ENCODE measurements around the gene GRK6.

The GRK6 gene

DNA sequence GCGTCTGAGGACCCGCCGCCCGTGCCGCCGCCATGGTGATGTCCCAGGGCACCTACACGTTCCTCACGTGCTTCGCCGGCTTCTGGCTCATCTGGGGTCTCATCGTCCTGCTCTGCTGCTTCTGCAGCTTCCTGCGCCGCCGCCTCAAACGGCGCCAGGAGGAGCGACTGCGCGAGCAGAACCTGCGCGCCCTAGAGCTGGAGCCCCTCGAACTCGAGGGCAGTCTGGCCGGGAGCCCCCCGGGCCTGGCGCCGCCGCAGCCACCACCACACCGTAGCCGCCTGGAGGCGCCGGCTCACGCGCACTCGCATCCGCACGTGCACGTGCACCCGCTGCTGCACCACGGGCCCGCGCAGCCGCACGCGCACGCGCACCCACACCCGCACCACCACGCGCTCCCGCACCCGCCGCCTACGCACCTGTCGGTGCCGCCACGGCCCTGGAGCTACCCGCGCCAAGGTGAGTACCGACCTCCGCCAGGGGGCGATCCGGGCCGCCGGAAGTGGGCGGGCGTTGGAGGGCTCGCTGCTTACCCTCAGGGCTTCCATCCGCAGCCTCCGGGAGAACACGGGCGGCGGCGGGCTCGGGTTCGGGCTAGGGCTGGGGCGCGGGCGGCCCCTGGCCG is 28.7 kb downstream of the GRK6 start:
- DNase-seq = peak; percentile 42

DNA sequence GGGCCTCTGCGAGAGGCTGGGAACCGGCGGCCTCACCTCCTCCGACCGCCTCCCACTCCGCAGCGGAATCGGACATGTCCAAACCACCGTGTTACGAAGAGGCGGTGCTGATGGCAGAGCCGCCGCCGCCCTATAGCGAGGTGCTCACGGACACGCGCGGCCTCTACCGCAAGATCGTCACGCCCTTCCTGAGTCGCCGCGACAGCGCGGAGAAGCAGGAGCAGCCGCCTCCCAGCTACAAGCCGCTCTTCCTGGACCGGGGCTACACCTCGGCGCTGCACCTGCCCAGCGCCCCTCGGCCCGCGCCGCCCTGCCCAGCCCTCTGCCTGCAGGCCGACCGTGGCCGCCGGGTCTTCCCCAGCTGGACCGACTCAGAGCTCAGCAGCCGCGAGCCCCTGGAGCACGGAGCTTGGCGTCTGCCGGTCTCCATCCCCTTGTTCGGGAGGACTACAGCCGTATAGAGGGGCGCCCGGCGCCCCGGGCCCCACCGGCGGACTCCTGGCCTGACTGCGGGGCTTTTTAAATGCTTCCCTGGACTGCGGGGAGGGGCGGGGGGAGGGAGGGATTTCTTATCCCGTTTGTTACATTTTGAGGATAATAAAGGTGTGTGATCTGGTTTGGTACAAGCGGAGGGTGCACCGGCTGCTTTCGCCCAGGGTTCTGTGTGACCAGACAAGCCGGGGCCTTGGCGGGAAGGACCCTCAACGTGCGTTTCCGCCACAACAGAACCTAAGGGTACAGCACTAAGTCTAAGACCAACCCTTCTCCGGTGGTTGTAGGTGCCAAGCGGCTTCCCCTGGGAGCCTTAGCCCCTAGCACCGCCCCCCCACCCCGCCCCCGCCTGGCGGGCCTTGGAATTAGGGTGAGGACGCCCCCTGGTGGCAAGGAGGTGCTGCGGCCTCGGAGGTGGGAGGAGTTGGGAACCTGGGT is 29.4 kb downstream of the GRK6 start:
- peak; percentile 93 for DNase-seq

DNA sequence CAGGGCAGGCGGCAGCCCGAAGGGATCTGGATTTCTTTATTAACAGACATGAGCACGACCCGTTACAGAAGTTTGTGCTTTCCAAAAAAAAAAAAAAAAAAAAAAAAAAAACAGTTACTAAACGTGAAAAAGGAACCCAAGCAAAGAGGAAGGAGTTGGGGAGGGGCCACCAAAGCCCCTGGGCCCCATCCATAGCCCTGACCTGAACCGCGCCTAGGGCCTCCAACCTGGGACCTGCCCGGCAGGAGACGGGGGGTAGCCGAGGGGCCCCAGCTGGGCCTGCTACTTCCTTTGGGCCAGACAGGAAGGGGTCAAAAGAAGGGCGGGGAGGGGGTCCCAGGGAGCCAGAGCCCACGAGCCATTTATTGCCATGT is 30.1 kb downstream of the GRK6 start:
- no peak for DNase-seq

DNA sequence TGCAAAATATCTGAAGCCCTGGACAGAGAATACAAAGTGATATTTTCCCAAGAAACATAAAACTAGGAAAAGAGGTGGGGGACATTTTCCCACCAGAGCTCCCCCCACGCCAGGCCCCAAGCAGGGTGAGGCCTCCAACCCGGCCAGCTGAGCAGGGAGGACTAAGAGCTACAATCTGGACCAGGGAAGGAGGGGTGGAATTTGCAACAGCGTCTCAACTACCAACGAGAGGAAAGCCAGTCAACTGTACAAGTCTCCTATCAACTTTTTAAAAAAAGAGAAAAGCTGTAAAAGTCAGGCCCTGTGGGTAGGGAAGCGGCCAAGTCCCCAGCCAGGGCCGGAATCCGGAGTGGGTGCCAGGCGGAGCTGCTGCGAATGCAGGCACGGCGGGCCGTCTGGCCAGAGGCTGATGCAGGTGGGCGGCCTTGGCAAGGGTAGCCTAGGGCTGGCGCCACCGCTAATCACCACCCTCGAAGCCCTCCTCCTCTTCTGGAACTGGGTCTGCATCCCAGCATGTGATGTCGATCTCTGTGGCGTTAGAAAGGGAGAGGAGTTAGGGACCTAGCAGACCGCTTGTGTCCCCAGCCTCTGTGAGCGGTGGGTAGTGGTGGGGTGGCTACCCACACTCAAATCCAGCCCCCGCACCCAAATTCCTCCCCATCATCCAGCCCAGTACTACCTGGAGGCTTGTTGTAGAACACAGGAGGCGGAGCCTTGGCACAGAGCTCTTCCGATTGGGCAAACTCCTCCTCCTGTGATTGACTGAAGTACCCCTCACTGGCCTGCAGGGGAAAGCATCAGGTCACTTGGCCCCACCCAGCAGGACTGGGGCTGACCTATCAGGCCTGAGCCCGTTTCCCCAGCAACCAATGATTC is 30.7 kb downstream of the GRK6 start:
- DNase-seq = peak; percentile 93

DNA sequence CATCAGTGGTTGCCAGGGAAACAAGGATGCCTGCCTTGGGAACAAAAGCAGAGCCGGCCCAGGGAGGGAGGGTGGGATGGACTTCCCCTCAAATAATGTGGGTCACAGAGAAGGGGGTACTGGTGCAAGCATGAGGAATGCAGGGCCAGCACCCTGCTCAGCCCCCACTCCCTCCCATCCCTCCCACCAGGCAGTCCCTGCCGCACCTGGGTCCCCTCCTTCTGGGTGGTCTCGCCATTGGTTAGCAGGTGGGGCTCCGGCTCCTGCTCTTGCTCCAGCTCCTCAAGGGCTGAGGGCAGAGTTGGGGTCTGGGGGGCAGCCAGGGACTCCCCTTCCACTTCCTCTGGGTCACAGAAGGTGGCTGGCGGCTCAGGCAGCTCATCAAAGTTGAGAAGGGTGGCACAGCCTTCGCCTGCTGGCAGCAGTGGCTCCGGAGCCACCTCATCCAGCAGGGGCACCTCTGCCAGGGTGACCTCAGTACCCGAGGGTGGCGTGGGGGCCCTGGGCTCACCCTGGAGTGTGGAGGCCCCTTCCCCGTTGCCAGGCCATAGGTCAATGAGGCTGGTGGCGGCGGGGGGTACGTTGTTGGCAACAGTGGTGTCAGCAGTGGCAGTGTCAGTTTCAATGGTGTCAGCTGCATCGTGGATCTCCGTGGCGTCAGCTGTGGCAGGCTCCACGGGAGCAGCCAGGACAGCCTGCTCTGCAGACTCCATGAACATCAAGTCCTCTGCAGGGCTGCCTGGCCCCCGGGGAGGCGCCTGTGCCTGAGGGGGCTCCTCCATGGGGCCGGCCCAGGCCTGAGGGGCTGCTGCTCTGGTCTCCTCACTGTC is 31.6 kb downstream of the GRK6 start:
- DNase-seq = no peak

DNA sequence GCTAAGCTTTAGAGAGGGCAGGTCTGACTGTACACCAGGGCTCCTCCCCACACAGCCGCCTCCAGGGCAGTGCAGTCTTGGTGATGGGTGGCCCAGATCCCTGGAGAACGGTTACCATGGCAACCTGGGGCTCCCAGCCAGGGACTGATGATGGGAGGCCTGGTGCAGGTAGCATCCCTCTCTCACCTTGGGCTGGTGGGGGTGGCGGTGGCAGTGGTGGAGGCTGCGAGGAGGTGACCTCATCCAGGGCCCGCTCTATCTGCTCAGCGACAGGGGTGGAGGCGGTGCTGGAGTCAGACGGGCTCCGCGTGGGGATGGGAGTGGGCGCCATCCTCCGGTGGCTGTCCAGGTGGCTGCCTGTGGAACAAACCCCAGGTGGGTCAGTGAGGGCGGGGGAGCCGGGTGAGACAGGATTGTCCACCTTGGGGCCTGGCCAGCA is 32.5 kb downstream of the GRK6 start:
- no peak for DNase-seq

DNA sequence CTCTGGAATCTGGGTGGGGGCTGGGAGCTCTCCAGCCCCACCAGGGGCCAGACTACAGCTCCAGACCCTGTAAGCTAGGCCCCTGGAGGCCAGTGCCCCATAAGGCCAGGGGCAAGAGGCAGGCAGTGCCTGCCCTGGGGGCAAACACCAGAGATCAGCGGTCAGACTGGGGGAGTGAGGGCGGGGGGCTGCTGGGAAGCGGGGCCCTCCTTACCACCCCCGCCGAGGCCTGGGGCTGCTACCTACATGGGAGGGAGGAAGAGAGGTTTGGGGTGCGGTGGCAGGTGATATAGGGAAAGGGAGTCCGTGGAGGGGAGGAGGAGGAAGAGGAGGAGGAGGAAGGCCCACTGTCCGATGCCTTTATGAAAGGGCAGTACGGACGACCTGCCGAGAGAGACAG is 32.9 kb downstream of the GRK6 start:
- no peak for DNase-seq

DNA sequence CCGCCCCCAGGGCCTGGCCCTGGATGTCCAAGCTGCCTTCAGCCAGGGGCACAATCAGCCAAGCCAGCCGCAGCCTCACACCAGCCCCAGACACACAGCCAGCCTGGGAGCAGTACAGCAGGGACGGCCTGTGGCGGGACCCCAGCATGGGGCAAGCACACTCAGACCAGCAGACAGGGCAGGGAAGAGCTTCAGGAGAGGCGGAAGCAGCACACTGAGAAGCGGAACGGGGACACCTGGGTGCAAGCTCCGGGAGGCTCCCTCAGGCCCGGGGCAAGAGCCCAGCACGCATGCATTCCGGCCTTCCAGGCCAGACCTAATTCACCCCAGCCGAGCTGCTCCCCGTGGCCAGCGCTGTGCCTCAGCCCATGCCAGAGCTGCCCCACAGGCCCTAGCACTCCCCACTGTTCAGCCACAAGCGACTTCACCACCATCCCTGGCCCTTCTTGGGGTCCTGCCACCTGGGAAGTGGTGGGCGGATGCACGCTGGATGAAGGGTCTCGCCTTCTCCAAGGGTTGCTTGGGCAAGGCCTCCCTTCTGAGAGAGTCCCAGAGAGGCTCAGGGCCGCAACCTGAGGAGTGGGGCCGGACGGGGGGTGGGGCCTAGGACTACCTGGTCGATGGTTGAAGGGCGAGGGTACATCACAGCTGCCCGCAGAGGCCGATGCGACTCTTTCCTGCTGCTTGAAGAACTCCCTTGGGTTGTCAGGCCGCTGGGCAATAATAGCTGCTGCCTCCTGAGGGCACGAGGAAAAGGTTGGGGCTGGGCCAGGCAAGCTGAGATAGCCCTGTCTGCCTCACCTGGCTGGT is 33.5 kb downstream of the GRK6 start:
- no peak for DNase-seq

DNA sequence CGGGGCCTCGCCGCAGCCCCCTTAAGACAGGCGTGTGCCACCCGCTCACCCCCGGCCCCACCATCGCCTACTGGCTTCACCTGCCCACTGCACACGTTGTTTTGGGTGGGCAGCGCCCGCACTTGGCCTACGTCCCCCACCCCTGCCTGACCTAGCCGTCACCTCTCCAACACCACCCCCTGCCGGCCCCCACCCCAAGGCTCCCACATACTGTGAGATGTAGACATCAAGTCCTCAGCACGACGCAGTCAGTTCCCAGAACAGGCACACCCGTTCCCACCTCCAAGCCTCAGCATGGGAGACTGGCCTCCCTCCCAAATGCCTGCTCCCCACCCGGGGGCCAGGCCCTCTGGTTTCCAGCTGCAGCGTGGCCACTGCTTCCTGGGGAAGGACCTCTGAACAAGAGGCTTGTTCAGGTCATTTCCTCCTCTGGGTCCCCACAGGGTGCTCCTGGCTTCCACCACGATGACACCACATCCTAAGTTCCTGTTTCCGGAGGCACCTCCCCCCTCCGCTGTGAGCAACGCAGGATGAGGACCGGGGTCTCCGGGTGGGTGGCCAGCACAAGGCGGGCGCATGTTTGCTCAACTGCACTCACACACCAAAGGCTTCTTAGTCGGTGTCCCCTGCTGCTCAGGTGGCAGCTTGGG is 35.7 kb downstream of the GRK6 start:
- DNase-seq = peak; percentile 71

DNA sequence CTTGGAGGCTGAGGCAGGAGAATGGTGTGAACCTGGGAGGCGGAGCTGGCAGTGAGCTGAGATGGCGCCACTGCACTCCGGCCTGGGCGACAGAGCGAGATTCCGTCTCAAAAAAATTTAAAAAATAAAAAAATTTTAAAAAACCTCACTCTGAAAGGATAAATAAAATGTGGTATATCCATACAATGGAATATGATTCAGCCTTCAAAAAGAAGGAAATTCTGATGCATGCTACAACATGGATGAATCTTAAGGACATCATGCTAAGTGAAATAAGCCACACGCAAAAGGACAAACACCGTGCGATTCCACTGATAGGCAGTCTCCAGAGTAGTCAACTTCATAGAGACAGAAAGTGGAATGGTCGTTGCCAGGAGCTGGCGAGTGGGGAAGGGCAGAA is 38.6 kb downstream of the GRK6 start:
- no peak for DNase-seq

DNA sequence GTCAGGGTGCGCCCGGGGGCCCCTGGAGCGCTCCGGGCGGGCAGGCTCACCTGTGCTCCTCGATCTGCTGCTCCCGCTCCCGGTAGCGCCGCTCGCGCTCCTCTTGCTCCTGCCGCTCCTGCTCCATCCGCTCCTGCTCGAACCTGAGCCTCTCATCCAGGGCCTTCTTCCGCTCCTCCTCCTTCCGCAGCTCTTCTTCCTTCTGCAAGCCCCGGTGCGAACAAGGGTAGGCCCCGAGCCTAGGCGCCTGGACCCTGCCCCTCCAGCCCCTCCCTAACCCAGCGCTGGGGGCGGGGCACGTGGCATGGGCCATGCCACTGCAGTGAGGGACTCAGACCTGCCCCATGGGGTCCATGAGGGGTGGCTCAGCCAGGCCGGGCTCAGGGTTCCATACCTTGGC is 40.4 kb downstream of the GRK6 start:
- no peak for DNase-seq

DNA sequence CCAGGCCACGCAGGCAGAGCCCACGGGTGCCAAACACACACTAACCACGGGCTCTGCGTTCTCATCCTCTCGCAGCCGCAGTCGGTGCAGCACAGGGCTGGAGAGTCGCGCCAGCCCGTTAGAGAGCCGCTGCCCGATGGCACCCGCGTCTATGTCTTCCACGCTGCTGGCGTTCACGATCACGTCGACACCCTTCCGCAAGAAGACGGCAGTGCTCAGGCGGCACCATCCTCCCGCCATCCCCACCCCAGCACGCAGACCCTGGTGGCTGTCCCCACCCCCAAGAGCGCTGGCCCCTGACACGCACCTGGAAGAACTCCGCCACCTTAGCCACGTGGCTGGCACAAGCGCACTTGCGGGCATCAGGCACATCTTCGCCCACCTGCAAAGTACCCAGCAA is 41.0 kb downstream of the GRK6 start:
- no peak for DNase-seq

DNA sequence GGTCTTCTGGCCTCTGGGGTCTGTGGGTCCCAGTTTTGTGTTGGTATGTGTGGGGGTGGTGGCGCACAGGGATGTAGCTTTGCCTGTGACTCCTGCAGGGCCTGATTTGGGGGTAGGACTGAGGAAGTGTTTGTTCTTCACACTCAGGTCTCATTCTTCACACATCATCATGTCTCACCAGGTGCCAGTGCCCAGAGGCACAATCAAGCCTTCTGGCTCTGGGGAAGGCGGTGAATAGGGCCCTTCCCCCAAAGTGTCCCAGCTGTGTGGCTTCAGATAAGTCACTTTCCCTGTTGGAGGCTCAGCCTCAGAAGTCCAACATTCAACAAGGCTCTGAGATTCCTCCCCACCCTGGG is 41.8 kb downstream of the GRK6 start:
- no peak for DNase-seq

DNA sequence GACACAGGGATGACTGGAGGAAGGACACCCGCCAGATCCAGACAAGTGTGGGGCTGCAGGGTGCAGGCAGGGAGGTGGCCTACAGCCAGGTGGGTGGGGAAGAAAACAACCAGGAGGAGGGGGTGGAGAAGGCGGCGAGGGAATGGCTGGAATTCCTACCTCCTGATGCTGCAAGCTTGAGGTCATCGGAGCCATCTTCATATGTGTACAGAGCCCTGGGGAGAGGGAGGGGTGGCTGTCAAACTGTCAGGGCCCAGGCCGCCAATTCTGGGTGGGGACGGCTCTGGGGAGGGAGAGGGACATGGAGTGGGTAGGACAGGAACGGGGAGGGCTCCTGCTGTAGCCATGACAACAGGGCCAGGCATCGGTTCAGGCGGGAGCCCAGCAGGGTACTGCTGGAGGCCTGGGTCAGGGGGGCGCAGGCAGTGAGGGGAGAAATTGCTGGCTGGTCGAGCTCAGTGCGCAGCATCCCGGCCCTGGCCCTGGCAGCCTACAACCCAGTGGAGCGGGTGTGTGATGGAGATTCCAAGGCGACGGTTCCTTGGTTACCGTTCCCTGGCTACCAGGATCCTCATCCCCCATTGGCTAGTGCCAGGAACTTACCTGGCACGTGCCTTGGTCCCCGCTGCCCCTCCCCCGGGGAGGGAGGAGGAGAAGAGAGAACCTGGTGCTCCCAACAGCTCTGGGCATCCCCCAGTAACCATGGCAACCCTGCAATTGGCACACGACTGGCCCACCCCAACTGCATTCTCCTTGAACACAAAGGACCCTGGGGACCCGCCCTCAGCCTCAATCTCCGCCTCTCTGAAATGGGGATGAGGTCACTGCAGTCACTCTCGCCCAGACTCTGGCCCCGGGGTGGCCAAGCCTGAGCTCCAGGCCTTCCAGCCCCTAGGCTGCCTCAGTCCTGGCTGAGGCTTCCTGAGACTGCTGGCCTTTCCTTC is 42.5 kb downstream of the GRK6 start:
- DNase-seq = no peak

DNA sequence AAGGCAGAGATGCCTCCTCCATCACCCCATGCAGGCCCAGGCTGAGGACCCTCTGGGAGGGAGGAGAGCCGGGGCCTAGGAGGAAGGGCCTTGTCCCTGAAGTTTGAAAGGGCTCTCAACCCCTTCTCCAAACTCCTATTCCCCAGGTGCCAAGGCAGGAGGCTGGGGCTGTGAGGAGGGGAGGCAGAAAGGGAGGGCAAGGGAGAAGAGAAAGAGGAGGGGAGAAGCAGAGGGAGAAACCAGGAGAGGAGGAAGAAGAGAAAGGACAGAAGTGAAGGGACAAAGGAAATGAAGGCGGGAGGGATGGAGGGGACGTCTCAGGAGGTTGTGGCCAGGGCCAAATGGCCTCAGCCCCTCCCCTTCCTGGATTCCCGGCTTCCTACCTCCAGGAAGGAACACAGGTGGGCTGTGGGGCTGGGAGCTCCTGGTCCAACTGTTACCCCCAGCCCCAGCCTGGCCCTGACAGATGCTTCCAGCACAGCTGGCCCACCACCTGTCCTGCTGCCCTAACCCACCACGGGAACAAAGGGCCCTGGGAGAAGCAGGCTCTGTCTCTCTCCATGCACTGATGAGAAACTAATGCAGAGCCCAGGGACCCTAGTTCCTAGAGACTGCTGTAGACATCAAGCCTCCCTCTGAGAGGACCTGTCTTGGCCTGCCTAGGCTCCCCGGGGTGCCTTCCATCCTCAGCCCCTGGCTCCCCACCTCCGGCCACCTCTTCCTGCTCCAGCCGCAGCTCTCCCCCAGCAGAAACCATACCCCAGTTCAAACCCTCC is 43.5 kb downstream of the GRK6 start:
- no peak for DNase-seq

DNA sequence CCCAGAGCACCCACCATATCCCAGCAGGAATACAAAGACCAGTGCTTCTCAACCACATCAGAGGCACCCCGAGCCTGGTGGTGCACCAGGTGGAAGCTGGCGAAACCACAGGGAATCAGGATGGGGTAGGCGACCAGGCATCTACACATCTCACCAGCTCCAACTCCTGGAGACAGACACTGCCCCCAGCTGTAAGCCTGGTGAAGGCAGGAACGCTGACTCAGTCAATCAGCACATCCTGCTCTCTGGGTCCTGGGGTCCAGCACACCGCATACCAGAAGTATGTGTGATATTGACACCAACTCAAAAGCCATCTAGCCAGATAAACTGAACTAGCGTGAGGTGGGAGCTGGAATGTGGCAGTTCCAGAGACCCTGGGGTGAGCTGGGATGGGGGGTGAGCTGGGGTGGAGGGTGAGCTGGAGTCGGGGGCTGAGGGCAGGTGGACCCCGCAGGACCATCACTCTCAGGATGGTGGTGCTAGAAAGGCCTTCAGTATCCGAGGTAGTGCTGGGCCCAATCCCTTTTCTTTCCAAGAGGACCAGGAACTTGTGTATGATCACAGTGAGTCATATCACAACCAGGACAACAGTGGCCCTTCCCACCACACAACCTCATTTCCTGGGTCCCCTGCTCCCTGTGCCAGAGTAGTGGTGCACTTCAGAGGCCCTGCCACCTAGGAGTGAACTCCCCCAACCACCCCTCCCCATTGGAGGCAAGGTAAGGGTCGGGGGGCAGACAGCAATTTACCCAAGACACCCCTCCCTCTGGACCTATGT is 44.5 kb downstream of the GRK6 start:
- no peak for DNase-seq

DNA sequence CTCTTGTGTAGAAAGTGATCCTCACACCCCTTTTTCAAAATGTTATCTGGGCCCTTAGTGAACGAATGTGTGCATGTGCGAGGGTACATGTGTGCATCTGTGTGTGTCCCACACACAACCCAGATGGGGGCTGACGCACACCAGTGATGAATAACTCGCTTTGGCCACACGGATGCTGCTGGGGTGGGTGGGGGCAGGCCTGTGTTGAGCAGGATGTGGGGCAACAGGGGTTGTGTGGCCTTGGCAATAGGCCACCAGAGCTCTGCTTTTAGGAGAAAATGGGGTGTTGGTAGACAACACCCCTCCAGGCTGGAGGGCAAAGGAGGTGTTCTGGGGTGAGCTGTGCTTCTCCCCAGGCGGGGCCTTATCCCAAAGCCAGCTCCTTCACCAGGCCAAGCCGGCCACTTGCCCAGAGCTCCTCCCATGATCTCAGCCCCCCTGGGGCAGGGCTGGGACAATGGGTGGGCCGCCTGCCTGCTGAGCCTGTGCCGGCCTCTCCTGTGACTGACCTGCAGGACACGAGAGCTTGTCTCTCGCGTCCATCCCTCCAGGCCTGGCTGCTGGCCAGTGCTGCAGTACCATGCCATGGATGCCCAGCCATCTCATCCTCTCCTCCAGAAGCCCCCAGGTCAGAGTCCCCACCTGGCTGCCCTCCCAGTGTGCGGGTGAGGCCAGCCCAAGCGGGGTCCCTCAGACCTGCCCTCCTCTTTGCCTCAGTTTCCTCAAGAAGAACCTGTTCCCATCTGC is 45.3 kb downstream of the GRK6 start:
- DNase-seq = no peak
